ENCODE results near the gene ABTB2.
A peak's percentile ranks its signal among the peaks of the same experiment; 100 is the strongest.

ABTB2 gene

DNA sequence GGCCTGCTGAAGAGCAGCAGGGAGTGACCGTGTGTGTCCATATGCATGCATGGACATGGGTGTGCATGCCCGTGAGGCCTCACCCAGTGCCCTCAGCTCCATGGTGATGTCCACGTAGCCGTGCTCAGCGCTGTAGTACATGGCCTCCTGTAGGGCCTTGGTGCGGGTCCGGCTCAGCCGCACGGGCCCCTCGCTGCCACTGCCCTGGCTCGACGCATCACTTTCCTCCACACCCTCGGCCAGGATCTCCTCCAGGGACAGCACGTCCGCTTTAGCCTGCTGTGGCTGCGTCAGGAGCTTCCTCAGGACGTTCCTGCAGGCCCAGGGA, 195.4 kb downstream of the ABTB2 start:
- no peak for DNase-seq

GRCh38 chr11:34161812-34162492, 195.9 kb downstream of the ABTB2 start:
- DNase-seq = peak; percentile 7

- DNase-seq = no peak
Measured at GRCh38 chr11:34161361-34161760, 196.4 kb downstream of the ABTB2 start.

GRCh38 chr11:34160791-34161190, 197.0 kb downstream of the ABTB2 start:
- no peak for DNase-seq

DNA sequence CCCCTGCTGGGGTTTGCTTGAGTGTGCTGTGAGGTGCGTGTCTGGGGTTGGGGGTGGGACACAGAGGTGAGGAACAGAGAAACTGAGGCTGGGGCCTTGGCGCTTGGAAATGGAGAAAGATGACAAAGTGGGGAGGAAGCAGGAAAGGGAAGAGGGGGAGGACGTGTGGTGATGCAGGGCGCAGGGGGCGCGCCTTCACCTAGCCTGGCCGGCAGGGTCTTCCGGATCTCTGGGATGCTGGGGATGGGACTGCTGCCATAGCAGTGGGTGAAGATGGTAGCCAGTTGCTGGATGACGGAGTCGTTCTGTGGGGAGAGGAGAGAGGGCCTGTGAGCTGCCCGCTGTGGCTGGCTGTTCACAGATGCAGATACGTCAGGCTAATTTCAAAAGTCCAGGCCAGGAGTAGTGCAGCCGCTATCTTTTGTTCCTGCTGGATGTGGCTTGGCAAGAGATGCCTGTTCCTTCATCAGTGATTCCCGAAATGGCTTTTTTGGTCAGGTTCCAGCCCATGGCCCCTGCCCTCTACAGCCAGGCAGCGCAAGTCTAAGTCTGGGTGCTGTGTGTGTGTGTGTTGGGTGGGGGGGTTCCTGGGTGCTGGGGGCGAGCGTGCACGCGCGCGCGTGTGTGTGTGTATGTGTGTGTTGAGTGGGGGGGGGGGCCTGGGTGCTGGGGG, 197.6 kb downstream of the ABTB2 start:
- no peak for DNase-seq

DNA sequence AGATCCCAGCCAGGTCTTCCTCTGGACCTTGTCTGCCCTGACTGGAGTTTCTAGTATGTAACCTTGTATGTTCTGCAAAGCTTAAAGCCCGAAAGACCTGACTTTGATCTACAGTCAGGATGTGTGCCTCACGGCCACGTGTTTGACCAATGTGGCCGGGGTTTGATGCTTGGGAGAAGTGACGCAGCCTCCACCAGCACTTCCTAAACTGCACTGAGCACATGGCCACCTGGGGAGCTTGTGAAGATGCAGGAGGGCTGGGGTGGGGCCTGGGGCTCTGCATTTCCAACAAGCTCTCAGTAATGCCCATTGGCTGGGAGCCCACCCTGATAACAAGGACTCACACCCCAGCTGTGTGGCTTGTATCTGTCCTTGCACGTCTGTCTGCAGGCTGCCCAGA, 199.1 kb downstream of the ABTB2 start:
- no peak for DNase-seq

GRCh38 chr11:34157163-34157562, 200.6 kb downstream of the ABTB2 start:
- no peak for DNase-seq

- DNase-seq = no peak
Measured at GRCh38 chr11:34155757-34156062, 202.1 kb downstream of the ABTB2 start.

GRCh38 chr11:34155057-34155756, 202.6 kb downstream of the ABTB2 start:
- DNase-seq = no peak

- DNase-seq = no peak
Measured at GRCh38 chr11:34154059-34154875, 203.5 kb downstream of the ABTB2 start.

DNA sequence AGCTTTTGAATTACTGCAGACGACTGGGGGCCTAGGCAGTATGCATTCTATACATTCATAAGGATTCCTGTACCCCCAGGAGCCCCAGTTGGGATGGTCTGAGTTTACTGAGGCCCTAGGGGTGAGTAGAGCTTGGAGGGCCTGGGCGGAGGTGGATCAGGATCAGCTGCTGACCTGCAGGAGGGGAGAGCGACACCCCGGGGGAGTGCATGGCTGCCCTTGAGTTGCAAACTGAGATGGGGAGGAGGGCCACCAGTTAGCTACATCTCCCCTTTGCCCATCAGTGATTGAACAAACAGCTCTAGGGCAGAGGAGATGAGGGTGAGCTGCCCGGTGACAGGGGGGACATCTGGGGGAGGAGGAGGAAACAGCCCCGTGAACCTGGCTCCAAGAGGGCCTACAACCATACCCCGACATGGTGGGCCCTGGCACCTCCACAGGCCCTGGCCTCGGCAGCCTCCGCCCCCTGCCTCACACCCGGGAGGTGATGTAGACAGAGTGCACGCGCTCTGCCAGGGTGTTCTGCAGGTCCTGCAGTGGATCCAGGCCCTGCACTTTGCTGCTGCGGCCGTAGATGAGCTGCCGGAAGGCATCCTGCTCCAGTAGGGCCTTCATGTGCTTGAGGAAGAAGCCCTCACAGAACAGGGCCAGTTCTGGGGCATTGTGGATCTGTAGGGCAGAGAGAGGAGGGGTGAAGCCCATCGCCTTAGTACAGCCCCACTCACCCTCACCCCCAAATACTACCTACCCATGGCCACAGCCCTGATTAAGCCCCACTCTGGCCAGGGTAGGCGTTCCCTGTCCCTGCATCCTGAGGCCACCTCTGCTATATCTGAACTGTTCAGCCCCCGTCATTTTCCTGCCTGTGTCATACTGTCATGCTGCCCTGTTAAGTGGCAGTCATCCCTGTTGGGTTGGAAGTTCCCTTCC, 205.6 kb downstream of the ABTB2 start:
- no peak for DNase-seq

DNA sequence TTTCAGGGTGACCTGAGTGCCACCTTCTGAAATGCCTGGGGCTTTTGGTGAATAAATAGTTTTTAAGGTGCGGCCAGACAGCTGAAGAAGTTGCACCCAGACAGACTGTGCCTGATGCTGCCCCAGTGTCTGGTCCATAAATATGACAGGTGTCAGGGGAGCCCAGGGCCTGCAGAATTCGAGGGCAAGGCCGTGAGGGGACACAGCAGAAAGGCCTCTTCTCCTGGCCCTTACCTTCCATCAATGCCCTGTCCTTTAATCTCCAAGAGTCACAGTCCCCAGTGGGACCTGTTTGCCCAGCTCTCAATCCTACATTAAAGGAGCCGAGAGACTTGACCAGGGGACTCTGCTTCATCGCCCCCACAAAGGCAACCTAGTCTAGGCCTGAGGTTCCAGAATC, 206.6 kb downstream of the ABTB2 start:
- DNase-seq = no peak

DNA sequence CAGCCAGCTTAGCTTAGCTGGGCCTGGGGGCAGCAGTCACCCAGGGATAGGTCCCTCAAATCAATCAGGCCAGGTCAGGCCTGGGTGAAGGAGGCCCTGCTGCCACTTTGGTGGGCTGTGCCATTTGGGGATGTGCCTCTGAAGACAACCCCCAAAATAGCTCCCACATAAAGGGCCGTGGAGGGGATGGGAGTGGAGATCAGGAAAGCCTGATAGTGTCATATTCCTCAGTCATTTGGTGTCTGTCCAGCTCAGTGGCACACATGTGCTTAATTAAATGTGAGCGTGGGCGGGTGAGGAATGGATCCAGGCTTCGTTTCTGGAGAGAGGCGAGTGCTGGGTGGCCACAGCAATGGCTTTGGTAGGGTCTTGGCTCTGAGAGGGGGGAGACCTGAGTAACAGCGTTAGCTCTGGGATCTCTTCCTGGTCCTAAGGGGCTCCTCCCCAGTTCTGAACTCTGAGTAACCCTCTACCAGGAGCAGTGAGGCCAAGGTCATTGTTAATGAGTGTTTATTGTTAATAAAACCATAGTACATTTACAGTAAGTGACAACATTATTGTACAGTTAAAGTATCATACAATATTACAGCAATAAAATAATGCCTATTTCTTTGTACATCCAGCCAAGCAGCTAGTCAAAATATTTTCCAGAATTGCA, 207.2 kb downstream of the ABTB2 start:
- DNase-seq = peak; percentile 39

GRCh38 chr11:34149786-34150185, 208.0 kb downstream of the ABTB2 start:
- DNase-seq = peak; percentile 25

- no peak for DNase-seq
Measured at GRCh38 chr11:34149274-34149673, 208.5 kb downstream of the ABTB2 start.

- DNase-seq = no peak
Measured at GRCh38 chr11:34148504-34149165, 209.2 kb downstream of the ABTB2 start.

DNA sequence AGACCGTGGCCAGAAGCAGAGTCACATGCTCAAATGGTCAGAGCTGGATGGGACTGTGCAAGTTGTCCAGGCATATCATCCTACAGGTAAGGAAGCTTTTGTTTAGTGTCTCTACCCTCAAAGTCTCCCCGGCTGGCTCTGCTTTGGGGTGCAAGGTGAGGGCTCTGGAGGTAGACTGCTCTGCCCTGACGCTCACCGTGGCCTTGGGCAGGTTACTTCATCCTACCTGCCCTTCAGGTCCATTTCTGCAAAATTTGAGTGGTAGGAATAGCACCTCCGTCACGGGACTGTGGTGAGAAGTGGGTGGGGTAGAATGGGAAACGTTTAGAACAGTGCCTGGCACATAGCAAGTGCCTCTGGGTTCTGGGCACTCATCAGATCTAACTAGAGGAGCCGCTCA, 210.2 kb downstream of the ABTB2 start:
- DNase-seq = no peak

DNA sequence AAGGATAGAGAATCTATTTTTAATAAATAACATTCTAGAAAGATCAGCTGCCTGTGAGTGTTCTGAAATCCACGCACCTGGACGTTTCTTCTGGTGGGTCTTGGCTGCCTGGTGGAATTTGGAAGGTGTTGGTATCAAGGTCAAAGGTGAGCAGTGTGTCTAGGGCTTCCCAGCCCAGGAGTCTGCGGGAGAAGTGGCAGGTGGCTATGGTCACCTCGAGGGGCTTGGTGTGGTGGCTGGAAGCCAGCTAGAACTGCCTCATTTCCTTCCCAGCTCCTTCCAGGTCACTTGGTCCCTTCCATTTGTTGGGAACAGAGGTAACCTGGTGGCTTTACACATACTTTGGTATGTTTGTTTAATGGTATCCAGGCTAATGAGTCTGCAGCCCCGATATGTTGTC, 210.9 kb downstream of the ABTB2 start:
- DNase-seq = no peak

DNA sequence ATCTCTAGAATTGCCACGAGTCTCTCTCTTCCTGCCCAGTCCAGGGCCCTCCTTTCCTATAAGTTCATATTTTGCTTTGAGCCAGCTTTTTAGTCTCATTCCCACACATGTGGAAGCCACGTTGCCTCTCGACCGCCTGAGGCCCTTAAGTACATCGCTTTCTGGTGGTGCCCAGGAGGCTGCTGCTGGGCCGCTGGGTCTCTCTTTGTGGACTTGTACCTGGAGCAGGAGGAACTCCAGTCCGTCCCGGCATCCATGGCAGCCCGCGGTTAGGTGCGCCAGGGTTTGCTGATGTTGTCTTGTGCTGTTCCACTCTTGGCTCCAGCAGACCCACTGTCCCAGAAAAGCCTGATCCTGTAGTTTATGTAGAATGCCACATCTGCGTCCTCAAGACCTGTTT, 211.4 kb downstream of the ABTB2 start:
- DNase-seq = no peak

DNA sequence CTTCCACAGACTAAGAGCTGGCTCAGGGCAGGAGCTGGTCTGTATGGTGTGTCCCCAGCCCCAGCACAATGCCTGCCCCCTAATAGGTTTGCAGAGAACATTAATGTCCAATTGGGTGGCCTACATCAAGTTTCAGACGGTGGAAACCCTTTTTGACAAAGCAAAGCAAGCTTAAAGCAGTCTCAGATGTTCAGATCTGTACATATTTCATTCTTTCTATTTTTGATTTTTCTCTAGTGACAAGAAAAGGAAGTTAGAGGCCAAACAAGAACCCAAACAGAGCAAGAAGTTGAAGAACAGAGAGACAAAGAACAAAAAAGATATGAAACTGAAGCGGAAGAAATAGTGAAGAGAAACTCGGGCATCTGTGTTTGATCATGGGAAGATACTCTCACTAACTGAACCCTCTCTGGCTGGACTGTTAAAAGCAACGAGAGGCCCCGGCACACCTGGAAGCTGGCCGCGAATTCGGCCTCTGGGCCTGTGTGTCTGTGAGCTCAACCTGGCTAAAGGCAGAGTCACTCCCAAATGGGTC, 211.9 kb downstream of the ABTB2 start:
- DNase-seq = no peak

- no peak for DNase-seq
Measured at GRCh38 chr11:34145073-34145472, 212.7 kb downstream of the ABTB2 start.

Measured in fibroblast of skin of scalp (primary cell).